Measurements from ENCODE around the gene ADARB2.

ADARB2 gene

GRCh38 chr10:1308173-1308961 is 429.0 kb downstream of the ADARB2 start:
- Histone ChIP-seq H2BK120ac (ENCODE audit: low read depth, low read length) (no peak overlapping the region), H3K27me3 (ENCODE audit: control insufficient read depth in 3 of 3, insufficient read depth in 3 of 3, low read depth in 1 of 3, low read length in 3 of 3) (no peaks in the 10 kb centered on the region), H3K23ac (ENCODE audit: low read depth, low read length, poor library complexity) (no peak overlapping the region), H2AK5ac (ENCODE audit: low read depth, low read length) (no peak overlapping the region), H2BK15ac (ENCODE audit: low read length) (no peak overlapping the region), H3K4ac (ENCODE audit: low read length) (no peak overlapping the region), H2BK5ac (ENCODE audit: low read length) (no peak overlapping the region), H3K79me1 (ENCODE audit: low read depth, low read length) (no peaks in the 10 kb centered on the region), H3K4me1 (ENCODE audit: control insufficient read depth in 2 of 2, insufficient read depth in 1 of 2, low read depth in 1 of 2, low read length in 2 of 2) (peaks cover 3 to 19% of the 10 kb centered on the region in 2 donors), H3K4me3 (ENCODE audit: low read length in 2 of 2) (no peak overlapping the region), H4K91ac (ENCODE audit: low read depth, low read length, poor library complexity) (peak overlapping the region; percentile 22), H3K36me3 (replicated peaks in 1 of 2; ENCODE audit: control insufficient read depth in 2 of 2, insufficient read depth in 2 of 2, low read length in 2 of 2) (no peaks in the 10 kb centered on the region), H3K9ac (ENCODE audit: low read depth, low read length, poor library complexity) (no peak overlapping the region), H2BK12ac (ENCODE audit: low read length) (no peak overlapping the region), H3K27ac (replicated peaks; ENCODE audit: low read length) (no peak overlapping the region), H3K14ac (ENCODE audit: low read length) (no peak overlapping the region), H3K18ac (ENCODE audit: low read length) (no peak overlapping the region), H2AFZ (ENCODE audit: low read length) (no peak overlapping the region), H3K4me2 (ENCODE audit: insufficient read depth, low read length, poor library complexity, severe bottlenecking) (no peak overlapping the region), H4K8ac (ENCODE audit: low read depth, low read length) (no peak overlapping the region), H3K9me3 (replicated peaks in 1 of 2; ENCODE audit: control insufficient read depth in 2 of 2, insufficient read depth in 1 of 2, low read depth in 1 of 2, low read length in 2 of 2) (no peaks in the 10 kb centered on the region)
- WGBS, 2 donors (ENCODE audit: extremely low coverage in 2 of 2, insufficient read length in 2 of 2, insufficient replicate concordance in 1 of 2), result no CpG with 5 or more reads among the region's 4 CpGs
- DNase-seq (ENCODE audit: low spot score), result no peak

GRCh38 chr10:1301143-1301542 is 436.2 kb downstream of the ADARB2 start:
- Histone ChIP-seq H2BK5ac (ENCODE audit: low read length) (no peak overlapping the region), H2BK120ac (ENCODE audit: low read depth, low read length) (no peak overlapping the region), H3K4me1 (ENCODE audit: control insufficient read depth in 2 of 2, insufficient read depth in 1 of 2, low read depth in 1 of 2, low read length in 2 of 2) (peaks cover 0 to 7% of the 10 kb centered on the region in 2 donors), H3K4me3 (ENCODE audit: low read length in 2 of 2) (no peak overlapping the region), H3K79me1 (ENCODE audit: low read depth, low read length) (no peaks in the 10 kb centered on the region), H2BK12ac (ENCODE audit: low read length) (no peak overlapping the region), H3K27ac (replicated peaks; ENCODE audit: low read length) (no peak overlapping the region), H3K4ac (ENCODE audit: low read length) (no peak overlapping the region), H4K8ac (ENCODE audit: low read depth, low read length) (no peak overlapping the region), H2AFZ (ENCODE audit: low read length) (no peak overlapping the region), H3K4me2 (ENCODE audit: insufficient read depth, low read length, poor library complexity, severe bottlenecking) (no peak overlapping the region), H4K91ac (ENCODE audit: low read depth, low read length, poor library complexity) (no peak overlapping the region), H3K9ac (ENCODE audit: low read depth, low read length, poor library complexity) (no peak overlapping the region), H3K36me3 (replicated peaks in 1 of 2; ENCODE audit: control insufficient read depth in 2 of 2, insufficient read depth in 2 of 2, low read length in 2 of 2) (no peaks in the 10 kb centered on the region), H2BK15ac (ENCODE audit: low read length) (no peak overlapping the region), H2AK5ac (ENCODE audit: low read depth, low read length) (no peak overlapping the region), H3K27me3 (ENCODE audit: control insufficient read depth in 3 of 3, insufficient read depth in 3 of 3, low read depth in 1 of 3, low read length in 3 of 3) (no peaks in the 10 kb centered on the region), H3K14ac (ENCODE audit: low read length) (no peak overlapping the region), H3K9me3 (replicated peaks in 1 of 2; ENCODE audit: control insufficient read depth in 2 of 2, insufficient read depth in 1 of 2, low read depth in 1 of 2, low read length in 2 of 2) (no peaks in the 10 kb centered on the region), H3K18ac (ENCODE audit: low read length) (no peak overlapping the region), H3K23ac (ENCODE audit: low read depth, low read length, poor library complexity) (no peak overlapping the region)
- DNase-seq (ENCODE audit: low spot score), result no peak
- WGBS, 2 donors (ENCODE audit: extremely low coverage in 2 of 2, insufficient read length in 2 of 2, insufficient replicate concordance in 1 of 2), result no CpG with 5 or more reads among the region's 5 CpGs

GRCh38 chr10:1300218-1300617 is 437.1 kb downstream of the ADARB2 start:
- no peak overlapping the region for H2AK5ac ChIP-seq (ENCODE audit: low read depth, low read length)
- no peaks in the 10 kb centered on the region for H3K36me3 ChIP-seq (replicated peaks in 1 of 2; ENCODE audit: control insufficient read depth in 2 of 2, insufficient read depth in 2 of 2, low read length in 2 of 2)
- peaks cover 0 to 7% of the 10 kb centered on the region in 2 donors for H3K4me1 ChIP-seq (ENCODE audit: control insufficient read depth in 2 of 2, insufficient read depth in 1 of 2, low read depth in 1 of 2, low read length in 2 of 2)
- no peak overlapping the region for H4K8ac ChIP-seq (ENCODE audit: low read depth, low read length)
- no peaks in the 10 kb centered on the region for H3K27me3 ChIP-seq (ENCODE audit: control insufficient read depth in 3 of 3, insufficient read depth in 3 of 3, low read depth in 1 of 3, low read length in 3 of 3)
- no peak overlapping the region for H3K4ac ChIP-seq (ENCODE audit: low read length)
- H4K91ac ChIP-seq (ENCODE audit: low read depth, low read length, poor library complexity), result no peak overlapping the region
- no peak overlapping the region for H2AFZ ChIP-seq (ENCODE audit: low read length)
- no peak overlapping the region for H3K27ac ChIP-seq (replicated peaks; ENCODE audit: low read length)
- no peaks in the 10 kb centered on the region for H3K79me1 ChIP-seq (ENCODE audit: low read depth, low read length)
- no peak overlapping the region for H2BK120ac ChIP-seq (ENCODE audit: low read depth, low read length)
- no peak overlapping the region for H3K4me2 ChIP-seq (ENCODE audit: insufficient read depth, low read length, poor library complexity, severe bottlenecking)
- no peak for DNase-seq (ENCODE audit: low spot score)
- H2BK15ac ChIP-seq (ENCODE audit: low read length), result no peak overlapping the region
- no peak overlapping the region for H2BK12ac ChIP-seq (ENCODE audit: low read length)
- no peak overlapping the region for H3K9ac ChIP-seq (ENCODE audit: low read depth, low read length, poor library complexity)
- H3K14ac ChIP-seq (ENCODE audit: low read length), result no peak overlapping the region
- WGBS, 2 donors (ENCODE audit: extremely low coverage in 2 of 2, insufficient read length in 2 of 2, insufficient replicate concordance in 1 of 2), result no CpG with 5 or more reads among the region's 6 CpGs
- no peak overlapping the region for H3K23ac ChIP-seq (ENCODE audit: low read depth, low read length, poor library complexity)
- H3K18ac ChIP-seq (ENCODE audit: low read length), result no peak overlapping the region
- no peak overlapping the region for H3K4me3 ChIP-seq (ENCODE audit: low read length in 2 of 2)
- no peaks in the 10 kb centered on the region for H3K9me3 ChIP-seq (replicated peaks in 1 of 2; ENCODE audit: control insufficient read depth in 2 of 2, insufficient read depth in 1 of 2, low read depth in 1 of 2, low read length in 2 of 2)
- no peak overlapping the region for H2BK5ac ChIP-seq (ENCODE audit: low read length)

- Histone ChIP-seq H2BK15ac (ENCODE audit: low read length) (no peak overlapping the region), H3K9me3 (replicated peaks in 1 of 2; ENCODE audit: control insufficient read depth in 2 of 2, insufficient read depth in 1 of 2, low read depth in 1 of 2, low read length in 2 of 2) (no peaks in the 10 kb centered on the region), H3K27me3 (ENCODE audit: control insufficient read depth in 3 of 3, insufficient read depth in 3 of 3, low read depth in 1 of 3, low read length in 3 of 3) (peaks cover 0 to 2% (median 0%) of the 10 kb centered on the region in 3 experiments), H3K79me1 (ENCODE audit: low read depth, low read length) (no peaks in the 10 kb centered on the region), H3K27ac (replicated peaks; ENCODE audit: low read length) (no peak overlapping the region), H4K91ac (ENCODE audit: low read depth, low read length, poor library complexity) (no peak overlapping the region), H3K36me3 (replicated peaks in 1 of 2; ENCODE audit: control insufficient read depth in 2 of 2, insufficient read depth in 2 of 2, low read length in 2 of 2) (no peaks in the 10 kb centered on the region), H3K4me1 (ENCODE audit: control insufficient read depth in 2 of 2, insufficient read depth in 1 of 2, low read depth in 1 of 2, low read length in 2 of 2) (peaks cover 0 to 14% of the 10 kb centered on the region in 2 donors), H3K9ac (ENCODE audit: low read depth, low read length, poor library complexity) (no peak overlapping the region), H2AFZ (ENCODE audit: low read length) (no peak overlapping the region), H2AK5ac (ENCODE audit: low read depth, low read length) (no peak overlapping the region), H2BK12ac (ENCODE audit: low read length) (no peak overlapping the region), H3K4ac (ENCODE audit: low read length) (no peak overlapping the region), H2BK5ac (ENCODE audit: low read length) (no peak overlapping the region), H2BK120ac (ENCODE audit: low read depth, low read length) (no peak overlapping the region), H3K4me2 (ENCODE audit: insufficient read depth, low read length, poor library complexity, severe bottlenecking) (no peak overlapping the region), H3K14ac (ENCODE audit: low read length) (no peak overlapping the region), H3K18ac (ENCODE audit: low read length) (peak overlapping the region; percentile 20), H4K8ac (ENCODE audit: low read depth, low read length) (no peak overlapping the region), H3K23ac (ENCODE audit: low read depth, low read length, poor library complexity) (no peak overlapping the region), H3K4me3 (ENCODE audit: low read length in 2 of 2) (no peak overlapping the region)
- WGBS, 2 donors (ENCODE audit: extremely low coverage in 2 of 2, insufficient read length in 2 of 2, insufficient replicate concordance in 1 of 2), result no CpG with 5 or more reads among the region's 12 CpGs
- DNase-seq (ENCODE audit: low spot score), result no peak
Measured at GRCh38 chr10:1299041-1299726, 438.1 kb downstream of the ADARB2 start.
